DMS79 treated with DMSO at 0.1 percent for 48 hours (cell line): Measurements from ENCODE around the gene LARP4.
A peak's percentile ranks its signal among the peaks of the same experiment; 100 is the strongest.
"Not testable (repeated sequence)": the region's sequence is repeated elsewhere in the genome, so short reads cannot be mapped to it uniquely, and the experiment has no call there.

Experiments
- DNase-seq: peaks from one replicate; lab custom pipeline; 2025; lab: John Stamatoyannopoulos, UW

The LARP4 gene

GRCh38 chr12:50483488-50483887 is 82.8 kb downstream of the LARP4 start:
- DNase-seq, result no peak

- no peak for DNase-seq
Observed at GRCh38 chr12:50488801-50489200, 88.1 kb downstream of the LARP4 start.

- not testable (repeated sequence) for DNase-seq
Observed at GRCh38 chr12:50498119-50498518, 97.4 kb downstream of the LARP4 start.

GRCh38 chr12:50504798-50505674 is 104.4 kb downstream of the LARP4 start, which contains the start of gene DIP2B:
Gene DIP2B (plus strand): TSS chr12:50504985. CDS start chr12:50505141, 156 bp downstream.
- DNase-seq, result peak; percentile 90

GRCh38 chr12:50505675-50506530 is 105.2 kb downstream of the LARP4 start:
- DNase-seq, result peak; percentile 39

- DNase-seq, result no peak
Observed at GRCh38 chr12:50506753-50507473, 106.2 kb downstream of the LARP4 start.

GRCh38 chr12:50507474-50507838 is 106.8 kb downstream of the LARP4 start:
- DNase-seq, result no peak

- DNase-seq, result no peak
Observed at GRCh38 chr12:50507930-50508329, 107.2 kb downstream of the LARP4 start.

GRCh38 chr12:50508414-50508813 is 107.7 kb downstream of the LARP4 start:
- no peak for DNase-seq

- DNase-seq, result no peak
Observed at GRCh38 chr12:50508970-50509663, 108.4 kb downstream of the LARP4 start.

- DNase-seq, result no peak
Observed at GRCh38 chr12:50514526-50515276, 114.0 kb downstream of the LARP4 start.

GRCh38 chr12:50515587-50515986 is 114.9 kb downstream of the LARP4 start:
- no peak for DNase-seq

- no peak for DNase-seq
Observed at GRCh38 chr12:50517421-50518048, 116.8 kb downstream of the LARP4 start.

- DNase-seq, result no peak
Observed at GRCh38 chr12:50518090-50518489, 117.4 kb downstream of the LARP4 start.

GRCh38 chr12:50519353-50519752 is 118.7 kb downstream of the LARP4 start:
- no peak for DNase-seq

- DNase-seq, result no peak
Observed at GRCh38 chr12:50520416-50521207, 119.9 kb downstream of the LARP4 start.

GRCh38 chr12:50521781-50522180 is 121.1 kb downstream of the LARP4 start:
- DNase-seq, result not testable (repeated sequence)

- DNase-seq, result no peak
Observed at GRCh38 chr12:50523772-50524171, 123.1 kb downstream of the LARP4 start.

GRCh38 chr12:50524621-50525020 is 123.9 kb downstream of the LARP4 start:
- no peak for DNase-seq

GRCh38 chr12:50525422-50525821 is 124.7 kb downstream of the LARP4 start:
- no peak for DNase-seq
